Nephron (organoid): ENCODE results near the gene RAPGEF4.

Experiments used
- H3K27ac Mint-ChIP-seq, 3 experiments: 2 replicates each; pipeline ENCODE4 v1.8.0; 2020; ENCODE audit warnings: mixed read lengths in 3 of 3, mild to moderate bottlenecking in 2 of 3, moderate library complexity in 1 of 3
- H3K27me3 Mint-ChIP-seq: 2 replicates; pipeline ENCODE4 v1.8.0; 2021; ENCODE audit warnings: low read depth, mild to moderate bottlenecking, moderate library complexity, mixed read lengths
- H3K36me3 Mint-ChIP-seq: 2 replicates; pipeline ENCODE4 v1.8.0; 2020; ENCODE audit warnings: low read depth, mixed read lengths
- H3K4me1 Mint-ChIP-seq: 2 replicates; pipeline ENCODE4 v1.8.0; 2020; ENCODE audit warnings: mixed read lengths
- H3K4me3 Mint-ChIP-seq, 3 experiments: 2 replicates each; pipeline ENCODE4 v1.8.0; 2020; ENCODE audit warnings: mild to moderate bottlenecking in 3 of 3, mixed read lengths in 3 of 3, moderate library complexity in 2 of 3
- H3K9me3 Mint-ChIP-seq: 2 replicates; pipeline ENCODE4 v1.8.0; 2020; ENCODE audit warnings: mixed read lengths
- TF ChIP-seq, protein P1 (sequence below), 3 experiments: fragments of 200-600 bp; sonication (generic); IDR thresholded peaks; one replicate each; pipeline ENCODE4 v1.5.0; 2021; ENCODE audit warnings: antibody characterized with exemption in 3 of 3; ENCODE audit not compliant: unreplicated experiment in 3 of 3

RAPGEF4 gene

DNA sequence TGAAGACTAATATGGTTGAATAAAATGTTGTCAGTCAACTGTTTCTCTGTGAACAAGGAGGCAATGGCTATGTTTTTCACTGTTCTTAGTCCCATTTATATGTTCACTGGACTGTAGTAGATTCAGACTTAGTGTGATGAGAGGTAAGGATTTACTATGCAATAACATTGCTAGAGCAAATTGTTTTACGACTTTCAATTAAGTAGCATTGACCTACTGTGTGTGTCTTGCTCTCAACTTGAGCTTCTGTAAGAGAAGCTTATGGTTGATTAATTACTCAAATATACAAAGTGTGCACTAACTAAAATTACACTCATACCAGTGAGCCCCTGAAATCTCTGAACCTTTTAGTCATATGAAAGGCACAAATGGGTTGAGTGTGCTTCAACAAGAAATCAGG is 168.6 kb downstream of the RAPGEF4 start:
- Mint-ChIP-seq H3K27ac (no peak overlapping the region), H3K36me3 (no peaks in the 10 kb centered on the region), H3K4me3 (no peak overlapping the region), H3K9me3 (no peaks in the 10 kb centered on the region), H3K4me1 (peaks cover 5% of the 10 kb centered on the region), H3K27me3 (peaks cover 14% of the 10 kb centered on the region)
- TF ChIP-seq, protein P1, sequence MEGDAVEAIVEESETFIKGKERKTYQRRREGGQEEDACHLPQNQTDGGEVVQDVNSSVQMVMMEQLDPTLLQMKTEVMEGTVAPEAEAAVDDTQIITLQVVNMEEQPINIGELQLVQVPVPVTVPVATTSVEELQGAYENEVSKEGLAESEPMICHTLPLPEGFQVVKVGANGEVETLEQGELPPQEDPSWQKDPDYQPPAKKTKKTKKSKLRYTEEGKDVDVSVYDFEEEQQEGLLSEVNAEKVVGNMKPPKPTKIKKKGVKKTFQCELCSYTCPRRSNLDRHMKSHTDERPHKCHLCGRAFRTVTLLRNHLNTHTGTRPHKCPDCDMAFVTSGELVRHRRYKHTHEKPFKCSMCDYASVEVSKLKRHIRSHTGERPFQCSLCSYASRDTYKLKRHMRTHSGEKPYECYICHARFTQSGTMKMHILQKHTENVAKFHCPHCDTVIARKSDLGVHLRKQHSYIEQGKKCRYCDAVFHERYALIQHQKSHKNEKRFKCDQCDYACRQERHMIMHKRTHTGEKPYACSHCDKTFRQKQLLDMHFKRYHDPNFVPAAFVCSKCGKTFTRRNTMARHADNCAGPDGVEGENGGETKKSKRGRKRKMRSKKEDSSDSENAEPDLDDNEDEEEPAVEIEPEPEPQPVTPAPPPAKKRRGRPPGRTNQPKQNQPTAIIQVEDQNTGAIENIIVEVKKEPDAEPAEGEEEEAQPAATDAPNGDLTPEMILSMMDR (IDR thresholded peaks at IDR 0.05; ENCODE audit: unreplicated experiment in 3 of 3), result no peak

DNA sequence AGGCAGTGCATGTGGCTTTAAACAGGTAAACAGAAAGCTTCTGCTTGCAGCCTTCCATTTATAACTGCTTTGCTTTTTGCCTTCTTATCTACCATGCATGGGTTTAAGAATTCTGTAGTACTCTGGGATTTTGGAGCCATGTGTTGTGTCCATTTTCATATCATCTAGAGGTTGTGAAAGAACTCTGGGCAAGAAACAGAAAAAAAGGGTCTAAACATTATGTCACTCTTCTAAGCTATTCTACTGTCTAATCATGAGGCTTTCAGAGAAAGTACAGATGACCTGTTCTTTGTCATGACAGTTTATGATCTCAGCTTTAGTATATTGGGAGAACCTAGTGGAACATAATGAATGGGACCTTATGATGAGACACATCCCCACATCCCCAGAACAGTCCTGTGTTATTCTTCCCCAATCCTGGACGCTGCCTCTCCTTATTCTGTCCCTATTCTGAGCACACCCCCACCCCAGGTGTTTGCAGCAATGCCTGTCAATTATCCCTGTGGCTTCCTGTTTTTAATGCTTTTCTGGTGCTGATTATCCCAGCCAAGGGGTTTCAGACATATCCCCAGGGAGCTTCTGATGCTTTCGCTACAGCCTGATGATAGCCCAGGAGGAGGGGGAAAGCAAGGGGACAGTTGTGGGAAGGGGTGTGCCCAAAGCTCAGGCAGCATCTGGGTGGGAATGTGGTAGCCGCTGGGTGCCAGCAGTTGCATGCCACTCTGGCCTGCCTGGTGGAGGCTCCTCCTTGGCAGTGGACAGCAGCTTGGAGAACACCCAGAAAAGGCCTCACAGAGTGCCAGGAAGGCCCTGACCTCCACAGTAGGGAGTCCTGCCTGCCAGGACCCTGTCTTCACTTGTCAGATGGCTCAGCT is 170.5 kb downstream of the RAPGEF4 start:
- peaks cover 15% of the 10 kb centered on the region for H3K27me3 Mint-ChIP-seq
- TF ChIP-seq, protein P1 (IDR thresholded peaks at IDR 0.05; ENCODE audit: unreplicated experiment in 3 of 3), result no peak
- peaks cover 17% of the 10 kb centered on the region for H3K4me1 Mint-ChIP-seq
- no peaks in the 10 kb centered on the region for H3K9me3 Mint-ChIP-seq
- no peak overlapping the region for H3K27ac Mint-ChIP-seq
- no peaks in the 10 kb centered on the region for H3K36me3 Mint-ChIP-seq
- H3K4me3 Mint-ChIP-seq, result no peak overlapping the region

DNA sequence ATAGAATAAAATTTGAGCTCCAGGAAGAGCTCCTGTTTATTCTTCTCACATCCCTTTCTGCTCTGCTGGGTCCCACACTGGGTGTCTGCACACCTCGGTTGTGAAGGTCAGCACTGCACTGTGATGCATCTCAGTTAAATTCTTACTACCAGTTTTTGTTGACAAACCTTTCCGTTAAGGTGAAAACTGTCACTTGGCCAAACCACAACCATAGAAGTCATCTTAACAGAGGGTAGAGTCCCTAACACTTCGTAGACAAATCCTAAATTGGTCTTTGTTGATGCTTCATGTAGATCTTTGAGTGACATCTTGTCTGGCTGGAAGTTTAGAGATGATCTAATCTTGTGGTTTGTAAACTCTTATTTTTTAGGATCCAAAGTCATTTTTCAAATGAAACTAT is 172.6 kb downstream of the RAPGEF4 start:
- no peaks in the 10 kb centered on the region for H3K36me3 Mint-ChIP-seq
- TF ChIP-seq, protein P1 (IDR thresholded peaks at IDR 0.05; ENCODE audit: unreplicated experiment in 3 of 3), result no peak
- H3K4me3 Mint-ChIP-seq, result no peak overlapping the region
- H3K9me3 Mint-ChIP-seq, result no peaks in the 10 kb centered on the region
- H3K4me1 Mint-ChIP-seq, result peaks cover 31% of the 10 kb centered on the region
- H3K27ac Mint-ChIP-seq, result no peak overlapping the region
- peaks cover 15% of the 10 kb centered on the region for H3K27me3 Mint-ChIP-seq

DNA sequence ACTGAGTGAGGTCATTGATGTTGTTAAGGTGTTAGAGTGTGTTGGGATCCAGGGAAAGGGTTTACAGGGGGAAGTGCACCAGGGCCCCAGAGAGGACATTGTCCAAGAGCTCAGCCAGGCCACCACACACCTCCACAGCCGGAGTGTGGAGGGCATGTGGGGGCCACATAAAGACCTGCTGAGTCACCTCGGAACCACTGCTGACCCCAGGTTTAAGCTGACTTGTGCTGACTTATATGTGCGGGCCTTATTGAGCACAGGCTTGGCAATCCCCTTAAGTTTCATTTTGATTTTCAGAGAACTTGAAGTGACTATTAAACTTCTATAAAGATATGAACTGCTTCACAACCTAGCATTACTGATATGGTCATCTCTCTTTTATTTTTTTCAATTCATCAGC is 173.8 kb downstream of the RAPGEF4 start:
- Mint-ChIP-seq H3K4me1 (peaks cover 41% of the 10 kb centered on the region), H3K27me3 (peaks cover 15% of the 10 kb centered on the region)

DNA sequence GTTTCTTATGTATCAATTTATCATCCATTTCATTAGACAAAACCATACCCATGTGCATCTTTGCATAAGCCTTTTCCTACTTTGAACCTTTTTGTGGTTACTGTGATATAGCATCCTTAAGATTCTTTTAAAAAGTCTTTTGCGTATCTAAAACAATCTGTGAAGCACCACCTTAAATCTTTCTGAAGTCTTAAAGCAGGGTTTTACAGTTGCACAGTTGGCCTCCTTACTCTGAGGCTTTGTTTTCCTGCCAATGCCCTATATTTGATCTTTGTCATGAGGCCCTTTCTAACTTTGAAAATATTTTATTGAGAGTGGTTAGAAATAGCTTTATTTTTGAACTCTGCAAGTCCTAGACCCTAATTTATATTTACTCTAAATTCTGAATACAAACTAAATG is 176.6 kb downstream of the RAPGEF4 start:
- TF ChIP-seq, protein P1 (IDR thresholded peaks at IDR 0.05; ENCODE audit: unreplicated experiment in 3 of 3), result no peak
- Mint-ChIP-seq H3K36me3 (no peaks in the 10 kb centered on the region), H3K4me1 (peaks cover 47% of the 10 kb centered on the region), H3K9me3 (no peaks in the 10 kb centered on the region), H3K27me3 (peaks cover 8% of the 10 kb centered on the region), H3K4me3 (no peak overlapping the region), H3K27ac (peak overlapping the region; percentile 58 to 86 (median 83))

More for the DNA sequence above, 173.8 kb downstream of the RAPGEF4 start:
- H3K27ac Mint-ChIP-seq, result no peak overlapping the region
- TF ChIP-seq, protein P1 (IDR thresholded peaks at IDR 0.05; ENCODE audit: unreplicated experiment in 3 of 3), result no peak
- no peaks in the 10 kb centered on the region for H3K36me3 Mint-ChIP-seq
- no peaks in the 10 kb centered on the region for H3K9me3 Mint-ChIP-seq
- no peak overlapping the region for H3K4me3 Mint-ChIP-seq
